NCI-H2081 treated with DMSO at 0.1 percent for 48 hours (cell line): ENCODE data around the gene PKM.
"Not testable (repeated sequence)": the region's sequence is repeated elsewhere in the genome, so short reads cannot be mapped to it uniquely, and the experiment has no call there.

ENCODE experiments used
- DNase-seq: peaks from one replicate; lab custom pipeline; 2025; lab: John Stamatoyannopoulos, UW

PKM gene

GRCh38 chr15:72176159-72176558 is 54.8 kb downstream of the PKM start:
- DNase-seq: no peak

- no peak for DNase-seq
Measured at GRCh38 chr15:72175186-72176044, 55.6 kb downstream of the PKM start.

GRCh38 chr15:72174551-72175165 is 56.3 kb downstream of the PKM start:
- DNase-seq: no peak

- DNase-seq: no peak
Measured at GRCh38 chr15:72173864-72174550, 57.0 kb downstream of the PKM start.

- DNase-seq: no peak
Measured at GRCh38 chr15:72173401-72173800, 57.6 kb downstream of the PKM start.

- DNase-seq: no peak
Measured at GRCh38 chr15:72172796-72173195, 58.2 kb downstream of the PKM start.

- DNase-seq: not testable (repeated sequence)
Measured at GRCh38 chr15:72171978-72172377, 59.0 kb downstream of the PKM start.

GRCh38 chr15:72170691-72171090 is 60.3 kb downstream of the PKM start:
- DNase-seq: no peak

- DNase-seq: no peak
Measured at GRCh38 chr15:72169921-72170611, 60.9 kb downstream of the PKM start.

GRCh38 chr15:72169236-72169920 is 61.6 kb downstream of the PKM start:
- no peak for DNase-seq

- DNase-seq: no peak
Measured at GRCh38 chr15:72168808-72169190, 62.2 kb downstream of the PKM start.

- DNase-seq: no peak
Measured at GRCh38 chr15:72168131-72168807, 62.7 kb downstream of the PKM start.

GRCh38 chr15:72167445-72167844 is 63.5 kb downstream of the PKM start:
- no peak for DNase-seq

- DNase-seq: no peak
Measured at GRCh38 chr15:72166716-72167417, 64.1 kb downstream of the PKM start.

- no peak for DNase-seq
Measured at GRCh38 chr15:72163719-72164118, 67.3 kb downstream of the PKM start.

- no peak for DNase-seq
Measured at GRCh38 chr15:72162569-72162968, 68.4 kb downstream of the PKM start.

- DNase-seq: no peak
Measured at GRCh38 chr15:72161361-72162132, 69.4 kb downstream of the PKM start.

GRCh38 chr15:72160696-72161245 is 70.2 kb downstream of the PKM start:
- DNase-seq: no peak

- no peak for DNase-seq
Measured at GRCh38 chr15:72156928-72157327, 74.1 kb downstream of the PKM start.
